ENCODE results near the gene SLC16A14.

DNA sequence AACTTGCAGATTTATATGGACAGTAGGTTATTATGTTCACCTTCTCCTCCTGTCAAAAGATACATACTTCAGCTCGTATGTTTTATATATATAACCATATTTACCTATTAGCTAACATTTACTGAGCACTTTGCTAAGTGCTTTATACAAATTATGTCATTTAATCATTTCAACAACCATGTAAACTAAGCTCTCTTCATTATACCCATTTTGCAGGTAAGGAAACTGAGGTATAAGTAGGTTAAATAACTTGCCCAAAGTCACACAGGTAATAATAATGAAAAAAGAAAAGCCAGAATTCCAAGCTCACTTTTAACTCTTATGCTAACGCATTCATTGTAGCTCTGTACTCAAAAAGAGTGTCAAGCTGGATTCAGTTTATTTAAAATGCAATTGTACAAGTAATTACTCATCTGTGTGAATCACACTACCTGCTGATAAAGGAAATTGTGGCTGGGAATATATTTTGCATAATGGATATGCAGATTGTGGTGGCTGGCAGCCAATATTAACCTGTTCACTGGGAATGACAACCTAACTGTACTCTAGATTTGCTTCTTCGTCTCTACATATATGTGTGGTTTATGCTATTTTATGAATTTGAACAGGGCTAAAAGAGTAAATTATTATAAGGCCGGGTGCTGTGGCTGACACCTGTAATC is 20.6 kb downstream of the SLC16A14 start:
- no peak for TF ChIP-seq GATA2 (IDR thresholded peaks at IDR 0.05; ENCODE audit: low read depth, low read length)
- no peak for TF ChIP-seq GATA3 (IDR thresholded peaks at IDR 0.05; ENCODE audit: low read depth, low read length)
